ENCODE measurements around the gene RNASE12.
"Not testable (repeated sequence)": the region's sequence is repeated elsewhere in the genome, so short reads cannot be mapped to it uniquely, and the experiment has no call there.

RNASE12 gene

GRCh38 chr14:20613094-20614037, 22.2 kb upstream of the RNASE12 start:
- peak; percentile 81 for DNase-seq

- DNase-seq = no peak
These were observed 21.2 kb upstream of the RNASE12 start for GRCh38 chr14:20612403-20612802.

GRCh38 chr14:20611277-20611676, 20.1 kb upstream of the RNASE12 start:
- DNase-seq = no peak

GRCh38 chr14:20610002-20610765, 19.0 kb upstream of the RNASE12 start:
- no peak for DNase-seq

GRCh38 chr14:20609215-20610001, 18.2 kb upstream of the RNASE12 start:
- DNase-seq = peak; percentile 66

- no peak for DNase-seq
These were observed 17.4 kb upstream of the RNASE12 start for GRCh38 chr14:20608383-20609110.

- DNase-seq = no peak
These were observed 16.4 kb upstream of the RNASE12 start for GRCh38 chr14:20607617-20608016.

GRCh38 chr14:20606902-20607242, 15.7 kb upstream of the RNASE12 start:
- no peak for DNase-seq

GRCh38 chr14:20606190-20606901, 15.2 kb upstream of the RNASE12 start:
- no peak for DNase-seq

- DNase-seq = no peak
These were observed 12.9 kb upstream of the RNASE12 start for GRCh38 chr14:20603813-20604690.

- DNase-seq = no peak
These were observed 11.4 kb upstream of the RNASE12 start for GRCh38 chr14:20602583-20602982.

GRCh38 chr14:20601522-20601921, 10.3 kb upstream of the RNASE12 start:
- no peak for DNase-seq

GRCh38 chr14:20597108-20597507, 5.9 kb upstream of the RNASE12 start:
- DNase-seq = no peak

- not testable (repeated sequence) for DNase-seq
These were observed 4.5 kb upstream of the RNASE12 start for GRCh38 chr14:20595726-20596125.

- no peak for DNase-seq
These were observed 1.4 kb upstream of the RNASE12 start for GRCh38 chr14:20592574-20592973.

- DNase-seq = no peak
These were observed 3.6 kb downstream of the RNASE12 start, which contains the start of gene RNASE11 for GRCh38 chr14:20587489-20588154. Gene RNASE11 (minus strand): TSS chr14:20588001.

GRCh38 chr14:20583908-20584307, 7.3 kb downstream of the RNASE12 start:
- DNase-seq = no peak

GRCh38 chr14:20583142-20583541, 8.0 kb downstream of the RNASE12 start:
- DNase-seq = no peak

GRCh38 chr14:20580242-20580641, 10.9 kb downstream of the RNASE12 start:
- DNase-seq = no peak
